ENCODE results near the gene WFDC1.

The WFDC1 gene

DNA sequence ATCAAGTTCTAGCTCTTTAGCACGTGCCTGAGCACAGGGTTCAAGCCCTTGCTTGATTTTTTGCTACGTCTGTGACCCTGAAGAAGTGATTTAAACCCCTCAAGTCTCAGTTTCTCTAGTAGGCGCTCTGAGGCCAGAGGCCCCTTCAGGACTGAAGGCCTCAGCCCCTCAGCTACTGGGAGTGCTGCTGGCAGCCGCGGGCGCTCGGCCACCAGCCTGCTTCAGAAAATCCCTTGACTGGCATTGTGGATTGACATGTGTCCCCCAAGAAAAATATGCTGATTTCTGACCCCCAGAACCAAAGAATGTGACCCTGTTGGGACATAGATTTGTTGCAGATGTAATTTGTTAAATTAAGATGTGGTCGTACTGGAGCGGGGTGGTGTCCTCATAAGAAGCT, 20.2 kb upstream of the WFDC1 start:
- no peak for DNase-seq

DNA sequence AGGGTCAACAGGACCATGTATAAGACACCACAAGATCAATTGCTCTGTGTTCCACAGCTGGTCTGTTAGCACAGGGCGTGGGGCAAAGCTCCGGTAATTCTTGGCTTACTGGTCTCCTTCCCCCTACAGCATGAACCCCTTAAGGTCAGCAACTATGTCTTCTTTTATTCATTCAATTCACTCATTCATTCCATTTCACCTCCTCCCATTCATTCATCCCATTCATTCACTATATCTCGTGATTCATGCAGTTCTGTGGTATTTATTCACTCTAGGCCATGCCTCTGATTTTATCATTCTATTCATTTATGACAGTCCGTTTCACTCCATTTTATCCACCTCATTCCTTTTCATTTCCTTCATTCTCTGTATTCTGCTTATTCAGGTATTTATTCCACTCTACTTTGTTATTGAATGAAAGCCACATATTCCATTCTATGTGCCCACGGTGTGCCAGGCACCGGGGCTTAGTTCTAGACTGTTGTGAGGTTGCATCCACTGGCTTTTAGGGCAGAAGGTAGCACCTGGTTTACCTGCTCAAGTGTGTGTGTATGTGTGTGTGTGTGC, 19.0 kb upstream of the WFDC1 start:
- no peak for DNase-seq

DNA sequence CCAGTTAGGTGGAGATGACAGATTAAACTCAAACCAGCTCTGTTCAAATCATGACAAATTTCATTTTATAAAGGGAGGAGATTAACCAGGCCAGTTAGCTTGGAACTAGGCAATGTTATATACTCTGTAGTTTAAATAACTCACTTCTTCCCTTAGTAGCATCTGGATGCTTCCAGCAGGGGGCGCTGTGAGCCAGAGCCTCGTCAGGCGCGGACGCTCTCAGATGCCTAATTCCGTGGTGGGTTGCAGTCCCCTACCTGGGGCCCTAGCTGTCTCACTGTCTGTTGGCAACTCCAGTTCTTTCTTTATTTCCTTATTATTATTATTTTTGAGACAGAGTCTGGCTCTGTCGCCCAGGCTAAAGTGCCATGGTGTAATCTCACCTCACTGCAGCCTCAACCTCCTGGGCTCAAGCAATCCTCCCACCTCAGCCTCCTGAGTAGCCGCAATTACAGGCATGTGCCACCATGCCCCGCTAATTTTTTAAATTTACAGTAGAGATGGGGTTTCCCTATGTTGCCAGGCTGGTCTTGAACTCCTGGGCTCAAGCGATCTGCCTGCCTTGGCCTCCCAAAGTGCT, 17.3 kb upstream of the WFDC1 start:
- peak; percentile 12 for DNase-seq

DNA sequence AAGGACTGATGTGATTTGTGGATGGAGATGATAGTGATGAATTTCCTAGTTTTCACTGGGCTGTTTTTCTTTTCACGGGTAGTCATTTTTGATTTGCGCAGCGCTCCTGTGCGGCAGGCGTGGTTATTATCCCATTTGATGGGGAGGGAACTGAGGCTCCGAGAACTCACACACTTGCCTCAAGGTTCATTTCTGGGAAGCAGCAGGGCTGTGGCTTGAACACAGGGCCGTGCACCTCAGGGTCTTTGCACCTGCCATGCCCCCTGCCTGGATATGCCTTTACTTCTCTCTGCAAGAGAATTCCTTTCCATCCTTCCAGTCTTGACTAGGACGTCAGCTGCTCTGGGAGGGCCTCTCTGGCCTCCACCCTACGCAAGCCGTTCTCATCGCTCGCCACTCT, 16.3 kb upstream of the WFDC1 start:
- DNase-seq = no peak

DNA sequence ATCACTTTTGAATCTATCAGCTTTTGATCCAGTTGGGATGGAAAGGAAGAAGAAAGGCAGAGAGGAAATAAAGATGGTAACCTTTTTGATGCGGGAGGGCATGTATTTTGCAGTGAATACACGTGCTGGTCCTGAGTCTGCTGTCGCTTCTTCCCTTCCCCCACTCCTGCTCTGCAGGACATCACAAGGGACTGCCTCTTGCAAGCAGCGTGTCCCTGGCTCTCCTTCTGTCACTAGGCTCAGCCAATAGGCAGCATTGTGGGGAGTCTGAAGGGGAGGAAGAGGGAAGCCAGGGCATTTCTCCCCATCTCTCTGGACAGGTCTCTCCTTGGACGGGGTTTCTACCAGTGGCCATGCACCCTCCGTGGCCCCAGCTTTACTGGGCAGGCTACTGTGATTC, 15.7 kb upstream of the WFDC1 start:
- DNase-seq = no peak

DNA sequence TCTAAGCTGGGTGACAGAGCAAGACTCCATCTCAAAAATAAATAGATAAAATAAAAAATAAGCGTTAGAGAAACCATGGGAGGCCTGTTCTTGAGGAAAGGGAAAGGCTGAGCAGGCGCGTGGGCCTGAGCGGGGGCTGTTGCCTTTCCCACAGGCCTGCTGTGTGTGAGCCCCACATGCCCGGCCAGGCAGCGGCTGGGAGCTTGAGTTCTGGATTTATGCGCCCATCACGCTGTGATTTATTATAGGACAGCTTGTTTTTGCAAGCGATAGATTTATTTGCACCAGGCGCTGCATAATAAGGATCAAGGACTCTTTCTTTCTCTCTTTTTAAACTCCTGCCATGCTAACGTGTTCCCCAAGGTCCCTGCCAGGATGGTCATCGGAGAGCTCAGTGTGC, 14.8 kb upstream of the WFDC1 start:
- DNase-seq = no peak

DNA sequence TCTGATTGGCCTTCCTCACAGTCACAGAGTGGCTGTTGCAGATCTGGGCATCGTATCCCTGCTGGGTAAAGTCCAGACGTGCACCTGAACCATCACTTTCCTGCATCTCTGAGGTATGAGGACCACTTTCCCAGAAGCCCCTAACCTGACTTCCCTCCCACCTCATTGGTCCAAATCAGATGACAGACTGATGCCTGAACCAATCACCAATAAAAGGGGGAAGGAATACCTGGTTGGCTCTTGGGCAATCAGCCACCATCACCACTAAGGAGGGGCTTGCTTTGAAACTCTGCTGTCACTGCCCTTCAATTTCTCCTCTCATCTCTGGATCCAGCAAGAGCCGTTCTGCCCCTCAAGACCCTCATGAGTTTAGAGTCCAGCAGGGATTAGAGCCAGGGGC, 13.6 kb upstream of the WFDC1 start:
- DNase-seq = no peak

DNA sequence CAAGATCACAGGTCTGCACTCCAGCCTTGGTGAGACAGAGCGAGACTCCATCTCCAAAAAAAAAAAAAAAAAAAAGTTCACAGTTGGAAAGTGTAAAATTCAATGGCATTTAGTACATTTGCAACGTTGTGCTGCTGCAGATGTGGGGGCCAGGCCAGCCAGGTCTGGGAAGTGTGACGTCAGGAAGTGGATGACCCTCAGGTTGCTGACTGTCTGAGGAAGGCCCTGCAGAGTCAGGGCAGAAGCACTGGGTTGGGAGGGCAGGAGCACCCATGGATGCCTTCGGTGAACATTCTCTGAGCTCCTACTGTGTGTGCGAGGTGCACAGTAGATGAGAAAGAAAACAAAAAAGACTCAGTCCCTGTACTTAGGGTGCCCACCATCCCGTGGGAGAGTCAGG, 12.1 kb upstream of the WFDC1 start:
- DNase-seq = no peak

DNA sequence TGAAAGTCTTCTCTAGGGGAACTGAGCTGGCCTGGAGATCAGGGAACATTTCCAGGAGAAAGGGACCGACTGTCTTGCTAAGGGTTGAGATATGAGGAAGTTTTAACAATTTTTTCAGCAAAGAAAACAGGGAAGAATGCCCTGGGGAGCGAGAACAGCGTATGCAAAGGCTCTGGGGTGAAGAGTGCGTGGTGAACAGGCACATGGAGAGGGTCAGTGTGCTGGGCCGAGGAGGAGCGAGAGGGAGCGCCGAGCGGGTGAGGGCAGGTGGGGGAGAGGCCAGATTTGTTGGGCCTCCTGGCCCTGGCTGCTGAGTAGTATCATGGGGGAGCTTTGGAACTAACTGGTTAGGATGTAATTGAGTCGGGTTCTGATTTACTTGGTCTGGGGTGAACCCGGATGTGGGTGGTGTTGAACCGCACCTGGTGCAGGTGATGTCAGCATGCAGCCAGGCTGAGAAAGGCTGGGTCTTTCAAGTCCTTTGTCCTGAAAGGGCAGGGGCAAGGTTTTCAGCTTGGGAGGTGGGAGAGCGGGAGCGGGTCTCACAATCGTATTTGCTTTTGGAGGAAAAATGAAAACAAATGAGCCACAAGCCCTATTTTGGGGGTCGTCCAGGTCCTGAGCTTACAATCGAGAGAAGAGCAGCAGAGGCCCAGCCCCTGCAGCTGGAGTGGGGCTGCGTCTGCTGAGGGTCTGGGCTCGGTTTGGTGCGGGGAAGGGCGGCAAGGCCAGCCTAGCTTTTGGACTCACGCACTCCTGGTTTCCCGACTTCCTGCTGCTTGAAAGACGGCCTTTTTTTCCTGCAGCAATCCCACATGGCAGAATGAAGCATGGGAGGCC, 11.1 kb upstream of the WFDC1 start:
- no peak for DNase-seq

DNA sequence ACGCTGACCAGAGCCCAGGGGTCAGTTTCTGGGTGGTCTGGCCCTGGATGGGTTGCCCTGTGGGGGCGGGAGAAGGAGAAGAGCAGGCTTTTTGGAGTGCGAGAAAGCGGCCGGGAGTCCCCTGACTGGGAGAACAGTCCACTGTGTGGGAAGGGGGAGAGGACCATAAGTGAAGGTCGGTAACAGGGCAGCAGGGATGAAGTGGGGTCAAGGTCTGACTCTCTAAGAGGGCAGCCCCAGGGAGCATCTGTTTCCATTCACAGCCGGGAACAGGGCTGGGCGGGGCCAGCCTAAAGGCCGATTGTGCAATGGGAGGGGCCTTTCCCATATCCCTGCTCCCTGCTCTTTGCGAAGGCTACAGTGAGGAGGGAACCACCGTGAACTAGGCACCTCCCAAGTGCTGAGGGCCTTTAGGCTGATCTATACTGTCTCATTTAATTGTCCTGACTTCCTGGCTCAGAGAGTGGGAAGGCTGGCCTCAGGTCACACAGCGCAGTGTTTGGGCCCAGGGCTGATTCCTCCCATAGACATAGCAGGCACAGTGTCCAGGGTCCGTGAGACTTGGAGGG, 10.4 kb upstream of the WFDC1 start:
- no peak for DNase-seq

DNA sequence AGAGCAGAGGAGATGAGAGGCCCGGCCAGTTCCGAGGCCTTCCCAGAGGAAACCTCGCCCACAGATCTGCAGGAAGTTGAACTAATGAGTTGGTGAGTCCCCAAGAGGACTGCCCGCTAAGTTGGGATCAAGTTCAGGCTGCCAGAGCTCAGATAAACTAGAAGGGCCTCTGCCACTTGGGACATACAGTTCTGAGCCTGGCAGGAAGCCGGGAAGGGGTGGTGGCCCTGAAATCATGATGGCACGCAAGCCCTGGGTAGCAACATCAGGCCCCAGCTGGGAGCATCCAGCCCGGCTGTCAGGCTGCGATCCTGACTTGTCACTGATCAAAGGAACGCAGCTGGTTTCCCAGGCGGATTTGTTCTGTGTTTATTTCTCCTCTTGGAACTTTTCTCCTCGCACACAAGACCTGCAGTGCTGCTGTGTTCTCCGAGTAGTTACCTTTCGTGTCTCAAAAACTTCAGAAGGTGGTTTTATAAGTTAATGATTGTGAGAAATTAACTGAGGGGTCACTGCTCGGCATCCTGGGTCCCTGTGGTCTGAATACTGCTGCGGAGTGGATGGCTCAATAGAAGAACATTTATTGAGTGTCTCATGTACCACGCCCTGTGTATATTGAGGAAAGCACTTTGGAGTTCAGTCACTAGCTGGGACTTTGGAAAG, 8.0 kb upstream of the WFDC1 start:
- no peak for DNase-seq

DNA sequence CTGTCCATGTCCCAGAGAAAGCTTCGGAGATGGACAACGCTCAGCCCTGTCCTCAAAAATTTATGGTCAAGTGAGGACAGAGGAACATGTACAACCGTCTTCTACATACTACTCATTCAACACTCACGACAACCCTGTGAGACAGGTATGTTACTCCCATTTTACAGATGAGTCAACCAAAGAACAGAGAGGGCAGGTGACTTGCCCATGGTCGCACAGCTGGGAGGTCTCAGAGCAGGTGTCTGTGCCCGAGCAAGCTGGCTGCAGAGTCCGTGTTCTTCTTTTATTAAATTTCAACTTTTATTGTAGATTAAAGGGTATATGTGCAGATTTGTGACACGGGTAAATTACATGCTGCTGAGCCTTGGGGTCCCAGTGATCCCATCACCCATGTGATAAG, 5.8 kb upstream of the WFDC1 start:
- DNase-seq = no peak

DNA sequence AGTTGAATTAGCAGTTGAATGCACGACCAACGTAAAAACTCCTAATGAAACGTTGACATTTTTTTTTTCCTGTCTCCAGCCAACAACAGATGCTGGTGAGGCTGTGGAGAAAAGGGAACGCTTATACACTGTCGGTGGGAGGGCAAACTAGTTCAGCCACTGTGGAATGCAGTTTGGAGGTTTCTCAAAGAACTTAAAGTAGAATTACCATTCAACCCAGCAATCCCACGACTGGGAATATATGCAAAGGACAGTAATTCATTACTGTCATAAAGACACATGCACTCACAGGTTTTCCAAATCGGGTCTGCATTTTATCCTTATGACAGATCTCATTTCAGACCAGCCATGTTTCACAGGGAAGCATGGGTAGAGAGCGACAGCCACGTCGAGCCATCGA, 3.5 kb upstream of the WFDC1 start:
- no peak for DNase-seq

DNA sequence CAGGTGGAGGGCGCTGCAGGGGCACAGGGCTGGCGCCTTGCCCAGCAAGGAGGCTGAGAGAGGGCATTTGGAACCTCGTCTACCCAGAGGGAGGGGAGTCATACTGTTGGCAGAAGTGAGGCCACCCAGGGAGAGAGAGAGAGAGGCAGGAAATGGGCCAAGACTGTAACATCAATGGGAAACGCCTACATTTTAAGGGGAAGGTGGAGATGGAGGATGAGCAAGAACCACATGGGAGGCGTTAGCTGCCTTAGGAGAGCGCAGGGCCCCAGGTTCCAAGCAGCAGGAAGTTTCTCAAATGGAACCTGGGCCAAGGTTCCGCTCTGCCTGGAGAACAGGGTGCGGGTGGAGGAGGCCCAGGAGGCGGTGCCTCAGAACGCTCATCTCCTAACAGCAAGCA, 2.7 kb upstream of the WFDC1 start:
- peak; percentile 46 for DNase-seq

DNA sequence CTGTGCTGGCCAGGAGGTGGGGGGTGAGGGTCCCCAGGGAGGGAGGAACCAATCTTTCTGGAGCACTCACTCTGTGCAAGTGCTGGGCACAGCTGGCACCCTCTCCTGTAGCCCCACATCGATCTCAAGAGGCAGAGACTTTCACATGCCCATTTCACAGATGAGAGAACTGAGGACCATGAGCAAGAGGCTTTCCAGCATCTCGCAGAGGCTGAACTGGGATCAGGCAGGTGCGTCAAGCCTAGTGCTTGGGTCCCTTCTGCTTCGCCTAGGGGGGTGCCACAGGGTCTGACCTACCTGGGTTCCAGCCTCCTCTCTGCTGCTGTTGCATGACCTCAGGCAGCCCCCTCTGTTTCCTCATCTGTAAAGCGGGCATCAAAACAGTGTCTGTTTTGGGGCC, 1.3 kb upstream of the WFDC1 start:
- no peak for DNase-seq

DNA sequence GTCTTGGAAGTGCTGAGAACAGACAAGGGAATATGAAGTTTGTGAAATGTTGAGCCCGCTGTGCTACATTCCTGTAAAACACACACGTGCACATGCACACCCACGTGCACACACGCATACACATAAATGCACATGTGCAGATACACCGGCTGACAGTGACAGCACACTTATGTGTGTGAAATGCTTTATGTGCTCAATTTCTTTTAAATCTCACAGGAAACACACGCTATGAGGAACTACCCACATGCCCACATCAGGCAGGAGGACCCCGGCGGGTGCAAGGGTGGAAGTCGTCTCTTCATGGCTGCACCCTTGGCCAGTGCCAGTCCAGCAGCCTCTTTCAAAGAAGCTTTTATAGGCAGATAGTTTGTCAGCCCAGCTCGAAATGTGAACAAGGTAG, 561 bp upstream of the WFDC1 start:
- DNase-seq = no peak

DNA sequence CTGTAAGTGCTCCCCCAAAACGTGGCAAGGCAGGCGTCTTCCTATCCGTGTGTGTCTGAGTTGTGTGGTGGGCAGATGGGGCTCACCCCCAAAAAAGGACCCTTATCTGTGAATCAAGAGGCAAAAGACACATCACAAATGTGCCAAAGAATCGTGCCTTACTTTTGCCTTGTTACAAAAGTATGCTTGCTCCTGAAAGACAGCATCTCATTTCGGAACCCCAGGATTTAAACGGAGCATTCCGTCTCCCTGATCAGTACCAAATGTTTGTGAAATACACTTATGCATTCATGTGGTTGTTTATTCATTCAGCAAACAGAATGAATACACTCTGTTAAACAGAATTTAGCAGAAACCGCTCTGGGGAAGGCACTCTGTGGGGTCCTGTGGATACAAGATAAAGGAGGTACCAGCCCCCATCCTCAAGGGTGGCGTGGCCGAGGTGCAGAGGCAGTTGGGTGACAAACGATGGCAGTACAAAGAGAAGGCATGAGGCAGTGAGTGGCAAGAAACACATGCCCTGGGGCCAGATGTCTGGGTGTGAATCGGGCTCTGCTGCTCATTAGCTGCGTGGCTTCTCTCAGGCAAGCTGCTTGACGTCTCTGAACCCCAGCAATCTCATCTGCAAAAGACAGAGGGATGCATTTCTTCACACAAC, 654 bp downstream of the WFDC1 start:
- DNase-seq = no peak

DNA sequence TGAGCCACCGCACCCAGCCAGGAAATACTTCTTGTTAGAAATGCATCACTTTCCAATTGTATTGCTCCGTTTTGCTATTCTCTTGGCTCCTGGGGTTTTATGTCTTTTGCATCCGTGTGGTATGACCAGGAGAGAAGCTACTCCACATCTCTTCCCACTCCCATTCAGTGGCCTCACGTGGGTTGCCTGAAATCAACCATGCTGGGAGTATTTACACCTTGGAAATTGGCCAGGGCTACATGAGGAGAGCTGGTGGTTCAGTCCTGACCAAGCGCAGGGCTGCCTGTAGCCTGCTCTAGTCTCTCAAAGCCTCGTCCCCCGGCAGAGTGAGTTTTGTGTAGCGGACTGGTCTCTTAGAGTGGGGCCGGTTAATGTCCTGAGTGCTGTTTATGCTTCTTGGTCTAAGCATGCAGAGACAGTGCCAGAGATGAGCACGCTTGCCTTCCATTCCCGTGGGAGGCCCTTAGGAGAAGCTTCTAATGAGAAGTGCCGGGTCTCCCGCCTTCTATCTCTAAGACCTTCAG, 3.8 kb downstream of the WFDC1 start:
- no peak for DNase-seq

DNA sequence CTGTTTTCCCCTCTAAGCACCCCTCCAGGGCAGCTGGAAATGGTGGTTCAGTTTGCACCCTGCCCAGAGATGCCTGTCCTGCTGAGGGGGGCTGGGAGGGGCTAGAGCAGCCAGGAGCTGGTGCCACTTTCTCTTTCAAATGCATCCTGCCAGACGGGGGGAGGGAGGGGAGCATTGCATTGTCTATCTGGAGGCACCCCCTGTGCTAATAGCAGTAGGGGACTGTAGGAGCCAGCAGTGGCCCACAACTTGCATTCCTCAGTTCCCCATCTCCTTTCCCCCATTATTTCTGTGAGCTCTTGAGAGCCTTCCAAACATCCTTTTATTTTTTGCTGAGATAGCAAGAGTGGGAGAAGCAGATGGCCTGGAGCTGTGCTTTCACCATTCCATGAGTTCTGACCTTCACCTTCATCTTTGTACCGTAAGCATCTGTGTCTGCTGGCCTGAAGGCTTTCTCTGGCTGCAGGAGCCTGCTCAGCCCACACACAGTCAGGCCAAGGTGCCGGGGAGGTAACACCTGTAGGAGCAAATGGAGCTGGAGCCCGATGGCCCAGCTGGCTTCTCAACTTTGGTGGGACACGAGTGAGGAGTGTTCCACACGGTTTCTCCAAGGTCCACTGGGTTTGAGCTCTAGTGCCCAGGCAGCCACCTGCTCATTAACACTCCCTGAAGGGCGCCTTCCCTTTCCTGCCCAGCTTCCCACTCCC, 5.2 kb downstream of the WFDC1 start:
- DNase-seq = no peak

DNA sequence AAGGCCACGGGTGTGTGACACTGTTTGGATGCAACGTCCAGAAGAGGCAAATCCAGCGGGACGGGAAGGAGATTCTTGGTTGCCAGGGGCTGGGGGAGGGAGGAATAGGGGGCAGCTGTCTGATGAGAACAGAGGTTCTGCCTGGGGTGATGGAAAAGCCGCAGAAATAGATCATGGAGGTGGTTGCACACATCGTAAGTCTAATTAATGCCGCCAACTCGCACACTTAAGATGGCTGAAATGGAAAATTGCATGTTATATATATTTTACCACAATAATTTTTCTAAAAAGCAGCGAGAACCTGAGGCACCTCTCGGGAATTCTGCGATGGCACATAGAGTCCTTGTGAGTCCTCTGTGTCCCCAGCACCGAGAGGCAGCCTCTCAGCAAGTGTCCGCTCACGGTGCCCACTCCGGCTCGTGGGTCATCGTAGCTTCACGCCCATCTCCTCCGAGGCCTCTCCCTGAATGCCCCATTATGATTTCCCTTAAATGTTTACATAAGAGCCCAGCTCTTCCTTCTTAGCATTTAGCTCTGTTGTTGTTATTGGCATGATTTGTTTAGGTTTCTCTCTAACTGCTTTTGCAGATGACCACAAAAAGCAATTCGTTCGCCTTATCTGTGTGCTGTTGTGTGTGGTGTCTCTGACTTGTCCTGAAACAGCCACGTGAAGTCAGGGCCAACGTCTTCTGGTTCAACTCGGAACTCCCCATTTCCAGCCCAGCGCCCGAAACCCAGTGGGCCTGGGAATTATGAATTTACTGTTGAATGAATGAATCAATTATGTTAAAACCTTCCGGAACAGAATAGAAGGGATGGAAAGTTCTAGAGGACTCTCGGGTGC, 7.7 kb downstream of the WFDC1 start:
- DNase-seq = no peak

DNA sequence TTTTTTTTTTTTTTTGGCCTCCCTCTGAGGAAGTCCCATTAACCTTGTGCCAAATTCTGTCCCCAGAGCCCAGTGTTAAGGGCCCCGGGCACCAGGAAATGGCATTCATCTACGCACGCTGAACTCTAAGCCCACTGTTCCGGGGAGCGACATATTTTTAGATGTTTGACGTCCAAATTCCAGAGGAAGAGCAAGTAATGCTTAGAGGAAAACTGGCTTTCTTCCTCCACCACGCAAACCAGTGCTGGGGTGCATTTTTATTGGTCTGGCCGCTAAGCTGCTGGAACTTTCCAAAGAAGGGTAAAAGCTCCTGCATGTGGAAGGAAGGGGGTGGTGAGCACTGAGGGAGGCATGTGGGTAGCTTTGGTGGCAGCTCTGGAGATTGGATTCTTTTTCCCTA, 8.3 kb downstream of the WFDC1 start:
- DNase-seq = no peak
